ENCODE results near the gene POLR2B. TPM values are rescaled to one million over a fixed set of nuclear protein-coding genes. Genes with fewer than 3 reads are reported as not detected.

Gene POLR2B
- total RNA-seq, 1 donor from 2014 or later: 290 TPM

DNA sequence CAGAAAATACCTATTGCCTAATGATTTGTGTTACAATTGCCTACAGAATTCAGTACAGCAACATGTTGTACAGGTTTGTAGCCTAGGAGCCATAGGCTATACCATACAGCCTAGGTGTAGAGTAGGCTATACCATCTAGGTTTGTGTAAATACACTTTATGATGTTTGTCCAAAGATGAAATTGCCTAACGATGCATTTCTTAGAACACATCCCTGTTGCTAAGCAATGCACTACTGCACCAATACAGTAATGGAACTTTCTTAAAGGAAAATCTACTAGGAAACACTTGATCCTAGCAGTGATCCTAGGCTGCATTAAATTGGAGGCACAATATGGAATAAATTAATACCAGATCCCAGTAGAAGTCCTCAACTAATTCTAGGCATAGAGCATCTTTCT, 19.6 kb upstream of the POLR2B start:
- Mint-ChIP-seq H3K27me3 (ENCODE audit: insufficient read depth, low read depth) (peaks cover 2% of the 10 kb centered on the region), H3K36me3 (peaks cover 6% of the 10 kb centered on the region), H3K9me3 (no peaks in the 10 kb centered on the region), H3K4me3 (no peak overlapping the region), H3K4me1 (peaks cover 3% of the 10 kb centered on the region), H3K27ac (no peak overlapping the region)
- Histone ChIP-seq H3K27me3 (no peaks in the 10 kb centered on the region), H3K9me3 (ENCODE audit: low read depth) (no peaks in the 10 kb centered on the region), H3K4me1 (no peaks in the 10 kb centered on the region), H3K9ac (no peak overlapping the region), H4K20me1 (ENCODE audit: low read depth) (no peaks in the 10 kb centered on the region), H2AFZ (replicated peaks) (no peak overlapping the region), H3F3A (ENCODE audit: low read depth) (no peaks in the 10 kb centered on the region), H3K79me2 (ENCODE audit: low read depth) (no peaks in the 10 kb centered on the region), H3K36me3 (no peaks in the 10 kb centered on the region), H3K27ac (no peak overlapping the region), H3K4me3 (no peak overlapping the region), H3K4me2 (no peak overlapping the region)
- DNase-seq (ENCODE audit: low spot score): no peak
- TF ChIP-seq EZH2 (IDR thresholded peaks at IDR 0.05) (no peak), EZH2phosphoT487 (IDR thresholded peaks at IDR 0.05) (no peak)
- TF ChIP-seq, protein P1, sequence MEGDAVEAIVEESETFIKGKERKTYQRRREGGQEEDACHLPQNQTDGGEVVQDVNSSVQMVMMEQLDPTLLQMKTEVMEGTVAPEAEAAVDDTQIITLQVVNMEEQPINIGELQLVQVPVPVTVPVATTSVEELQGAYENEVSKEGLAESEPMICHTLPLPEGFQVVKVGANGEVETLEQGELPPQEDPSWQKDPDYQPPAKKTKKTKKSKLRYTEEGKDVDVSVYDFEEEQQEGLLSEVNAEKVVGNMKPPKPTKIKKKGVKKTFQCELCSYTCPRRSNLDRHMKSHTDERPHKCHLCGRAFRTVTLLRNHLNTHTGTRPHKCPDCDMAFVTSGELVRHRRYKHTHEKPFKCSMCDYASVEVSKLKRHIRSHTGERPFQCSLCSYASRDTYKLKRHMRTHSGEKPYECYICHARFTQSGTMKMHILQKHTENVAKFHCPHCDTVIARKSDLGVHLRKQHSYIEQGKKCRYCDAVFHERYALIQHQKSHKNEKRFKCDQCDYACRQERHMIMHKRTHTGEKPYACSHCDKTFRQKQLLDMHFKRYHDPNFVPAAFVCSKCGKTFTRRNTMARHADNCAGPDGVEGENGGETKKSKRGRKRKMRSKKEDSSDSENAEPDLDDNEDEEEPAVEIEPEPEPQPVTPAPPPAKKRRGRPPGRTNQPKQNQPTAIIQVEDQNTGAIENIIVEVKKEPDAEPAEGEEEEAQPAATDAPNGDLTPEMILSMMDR (IDR thresholded peaks at IDR 0.05): no peak

DNA sequence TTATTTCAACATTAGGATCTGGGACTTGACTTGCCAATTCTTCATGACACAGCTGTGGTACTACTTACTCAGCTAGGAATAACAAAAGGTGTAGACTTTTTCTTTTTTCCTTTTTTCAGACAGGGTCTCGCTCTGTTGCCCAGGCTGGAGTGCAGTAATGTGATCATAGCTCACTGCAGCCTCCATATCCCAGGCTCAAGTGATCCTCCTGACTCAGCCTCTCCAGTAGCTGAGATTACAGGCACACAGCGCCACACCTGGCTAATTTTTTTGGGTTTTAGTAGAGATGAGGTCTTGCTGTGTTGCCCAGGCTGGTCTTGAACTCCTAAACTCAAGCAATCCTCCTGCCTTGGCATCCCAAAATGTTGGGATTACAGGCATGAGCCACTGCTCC, 17.6 kb upstream of the POLR2B start:
- H3K36me3 ChIP-seq: no peaks in the 10 kb centered on the region
- H4K20me1 ChIP-seq (ENCODE audit: low read depth): no peaks in the 10 kb centered on the region
- no peaks in the 10 kb centered on the region for H3K27me3 ChIP-seq
- peaks cover 11% of the 10 kb centered on the region for H3K36me3 Mint-ChIP-seq
- H3F3A ChIP-seq (ENCODE audit: low read depth): no peaks in the 10 kb centered on the region
- peaks cover 3% of the 10 kb centered on the region for H3K4me1 Mint-ChIP-seq
- no peak overlapping the region for H3K9ac ChIP-seq
- H3K4me3 ChIP-seq: no peak overlapping the region
- H3K27me3 Mint-ChIP-seq (ENCODE audit: insufficient read depth, low read depth): no peaks in the 10 kb centered on the region
- H3K27ac ChIP-seq: no peak overlapping the region
- no peaks in the 10 kb centered on the region for H3K79me2 ChIP-seq (ENCODE audit: low read depth)
- no peak overlapping the region for H3K27ac Mint-ChIP-seq
- no peak for DNase-seq (ENCODE audit: low spot score)
- TF ChIP-seq EZH2phosphoT487 (IDR thresholded peaks at IDR 0.05) (no peak), EZH2 (IDR thresholded peaks at IDR 0.05) (no peak)
- TF ChIP-seq, protein P1 (IDR thresholded peaks at IDR 0.05): no peak
- H2AFZ ChIP-seq (replicated peaks): no peak overlapping the region
- no peaks in the 10 kb centered on the region for H3K4me1 ChIP-seq
- no peak overlapping the region for H3K4me2 ChIP-seq
- no peak overlapping the region for H3K4me3 Mint-ChIP-seq
- no peaks in the 10 kb centered on the region for H3K9me3 ChIP-seq (ENCODE audit: low read depth)
- no peaks in the 10 kb centered on the region for H3K9me3 Mint-ChIP-seq

DNA sequence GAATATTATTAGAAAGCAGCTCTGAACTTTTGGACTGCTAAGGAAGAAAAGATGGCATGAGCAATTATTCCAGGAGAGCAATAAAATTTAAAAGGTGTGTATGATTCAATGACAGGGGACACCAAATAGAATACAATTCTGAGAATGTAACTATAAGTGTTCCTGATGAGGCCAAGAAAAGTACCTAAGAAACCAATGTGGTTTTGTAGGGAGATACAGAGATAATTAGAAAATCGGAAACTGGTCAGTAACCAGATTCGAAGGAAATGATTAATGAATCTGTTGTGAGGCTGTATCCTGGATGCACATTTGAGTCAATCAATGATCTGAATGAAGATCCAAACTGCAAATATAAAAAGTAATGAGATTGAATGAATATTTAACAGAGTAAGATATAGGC, 7.3 kb upstream of the POLR2B start:
- Mint-ChIP-seq H3K4me1 (peaks cover 6% of the 10 kb centered on the region), H3K9me3 (peaks cover 2% of the 10 kb centered on the region), H3K27me3 (ENCODE audit: insufficient read depth, low read depth) (peaks cover 6% of the 10 kb centered on the region), H3K4me3 (no peak overlapping the region), H3K36me3 (peaks cover 33% of the 10 kb centered on the region), H3K27ac (no peak overlapping the region)
- H2AFZ ChIP-seq (replicated peaks): no peak overlapping the region
- TF ChIP-seq EZH2 (IDR thresholded peaks at IDR 0.05) (no peak), EZH2phosphoT487 (IDR thresholded peaks at IDR 0.05) (no peak)
- TF ChIP-seq, protein P1 (IDR thresholded peaks at IDR 0.05): no peak
- peaks cover 15% of the 10 kb centered on the region for H4K20me1 ChIP-seq (ENCODE audit: low read depth)
- H3K4me3 ChIP-seq: no peak overlapping the region
- H3K4me1 ChIP-seq: peaks cover 7% of the 10 kb centered on the region
- H3K27me3 ChIP-seq: no peaks in the 10 kb centered on the region
- no peaks in the 10 kb centered on the region for H3K9me3 ChIP-seq (ENCODE audit: low read depth)
- H3K9ac ChIP-seq: no peak overlapping the region
- H3K79me2 ChIP-seq (ENCODE audit: low read depth): peaks cover 27% of the 10 kb centered on the region
- DNase-seq (ENCODE audit: low spot score): no peak
- H3K27ac ChIP-seq: no peak overlapping the region
- no peaks in the 10 kb centered on the region for H3F3A ChIP-seq (ENCODE audit: low read depth)
- no peak overlapping the region for H3K4me2 ChIP-seq
- H3K36me3 ChIP-seq: peaks cover 13% of the 10 kb centered on the region

Data from neural progenitor cell (in vitro differentiated cells).